Kidney (tissue), 14 donors: ENCODE data around the gene MRPL11. TPM values are rescaled to one million over a fixed set of nuclear protein-coding genes. Genes with fewer than 3 reads are reported as not detected.

ENCODE experiments used
- DNase-seq, 5 donors: peaks; one replicate each; pipeline ENCODE4 v3.0.0-alpha.2; 2013 to 2020
- FAIRE-seq: peaks from 2 replicates; lab custom pipeline; 2012; peaks lifted over from hg19 to GRCh38; lab: Jason Lieb, UNC
- H3K27ac ChIP-seq, 2 donors: one replicate each; pipeline ENCODE4 v1.7.0; 2013; ENCODE audit warnings: low read depth in 2 of 2, low read length in 2 of 2, inconsistent platforms in 1 of 2
- H3K27me3 ChIP-seq: one replicate; pipeline ENCODE4 v1.7.1; 2013; ENCODE audit warnings: low read length, inconsistent platforms; ENCODE audit not compliant: control insufficient read depth, insufficient read depth
- H3K36me3 ChIP-seq, 3 donors: one replicate each; pipeline versions ENCODE4 v1.7.0 to v1.7.1; 2013; ENCODE audit warnings: low read length in 3 of 3, control low read depth in 1 of 3, inconsistent platforms in 1 of 3; ENCODE audit not compliant: insufficient read depth in 3 of 3, control insufficient read depth in 2 of 3
- H3K4me1 ChIP-seq, 3 donors: one replicate each; pipeline versions ENCODE4 v1.7.0 to v1.7.1; 2013; ENCODE audit warnings: low read length in 3 of 3, inconsistent platforms in 1 of 3, low read depth in 1 of 3; ENCODE audit not compliant: control insufficient read depth in 2 of 3, insufficient read depth in 2 of 3
- H3K4me3 ChIP-seq, 3 donors: one replicate each; pipeline versions ENCODE4 v1.7.0 to v1.8.1; 2013; ENCODE audit warnings: low read length in 3 of 3, control low read depth in 1 of 3, inconsistent platforms in 1 of 3
- H3K9ac ChIP-seq, 3 donors: one replicate each; pipeline versions ENCODE4 v1.7.0 to v1.7.1; 2013; ENCODE audit warnings: low read length in 3 of 3, control low read depth in 1 of 3, inconsistent platforms in 1 of 3
- H3K9me3 ChIP-seq, 3 donors: one replicate each; pipeline versions ENCODE4 v1.7.0 to v1.7.1; 2013; ENCODE audit warnings: low read length in 3 of 3, control low read depth in 1 of 3, inconsistent platforms in 1 of 3; ENCODE audit not compliant: control insufficient read depth in 2 of 3, insufficient read depth in 1 of 3
- intact Hi-C: fragments of 100-400 bp; cut with DNase I; formaldehyde crosslinking; loops from one replicate; pipeline ENCODE4 v1.11.1; 2022
- polyA plus RNA-seq: library from polyadenylated mRNA; stranded (reverse); fragments of 350-450 nt; fragmentation: Illumina TruSeq; extraction: RNeasy Lipid Tissue Mini Kit (QIAGEN cat#74804); gene quantifications from one replicate; pipeline ENCODE4 v1.2.3, GENCODE V29; 2014; ENCODE audit warnings: low read depth, low replicate concordance; ENCODE audit not compliant: insufficient read depth
- total RNA-seq: library from RNA; stranded (reverse); fragmentation: NEBNext Ultra II Directional; extraction: Animal tissue kit (Norgen Biotek cat#: 25700); gene quantifications from one replicate; pipeline ENCODE4 v1.2.1, GENCODE V29; 2021
- TF ChIP-seq, protein P1 (sequence below): IDR thresholded peaks from 3 replicates; pipeline ENCODE4 v1.5.1; 2012; ENCODE audit warnings: mild to moderate bottlenecking, moderate library complexity, borderline replicate concordance; ENCODE audit not compliant: insufficient read depth; ENCODE audit errors: extremely low read depth
- donor health status: control.
- donor health status: control.
- donor health status: control.
- donor health status: control.
- donor health status: control.
- donor health status: DM: yes; HTN: yes; CAD: no.
- donor health status: Normal renal cell carcinoma (clear cell type).

Gene MRPL11
- total and polyA plus RNA-seq, 2 donors from 2014 or later: 34.1 to 97.3 TPM

DNA sequence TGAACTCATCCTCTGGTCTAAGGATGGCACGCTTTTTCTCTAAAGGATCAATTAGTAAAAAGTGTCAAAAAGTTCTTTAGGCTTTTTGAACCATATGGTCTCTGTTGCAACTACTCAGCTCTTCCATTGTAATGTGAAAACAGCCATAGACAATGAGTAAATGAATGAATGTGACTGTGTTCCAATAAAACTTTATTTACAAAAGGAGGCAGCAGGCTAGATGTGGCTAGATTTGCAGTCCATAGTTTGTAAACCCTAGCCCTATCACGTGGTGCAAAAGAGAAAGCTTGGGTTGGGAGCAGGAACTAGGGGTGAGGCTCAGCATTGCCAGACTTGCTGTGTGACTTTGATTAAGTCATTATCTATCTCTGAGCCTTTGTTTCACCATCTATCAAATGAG is 23.2 kb downstream of the MRPL11 start:
- Histone ChIP-seq H3K4me1 (peaks cover 0 to 2% (median 0%) of the 10 kb centered on the region in 3 donors), H3K27me3 (peaks cover 5% of the 10 kb centered on the region), H3K9ac (no peak overlapping the region), H3K4me3 (no peak overlapping the region), H3K9me3 (no peaks in the 10 kb centered on the region), H3K27ac (no peak overlapping the region), H3K36me3 (no peaks in the 10 kb centered on the region)
- intact Hi-C loops: no loop called here
- TF ChIP-seq, protein P1, sequence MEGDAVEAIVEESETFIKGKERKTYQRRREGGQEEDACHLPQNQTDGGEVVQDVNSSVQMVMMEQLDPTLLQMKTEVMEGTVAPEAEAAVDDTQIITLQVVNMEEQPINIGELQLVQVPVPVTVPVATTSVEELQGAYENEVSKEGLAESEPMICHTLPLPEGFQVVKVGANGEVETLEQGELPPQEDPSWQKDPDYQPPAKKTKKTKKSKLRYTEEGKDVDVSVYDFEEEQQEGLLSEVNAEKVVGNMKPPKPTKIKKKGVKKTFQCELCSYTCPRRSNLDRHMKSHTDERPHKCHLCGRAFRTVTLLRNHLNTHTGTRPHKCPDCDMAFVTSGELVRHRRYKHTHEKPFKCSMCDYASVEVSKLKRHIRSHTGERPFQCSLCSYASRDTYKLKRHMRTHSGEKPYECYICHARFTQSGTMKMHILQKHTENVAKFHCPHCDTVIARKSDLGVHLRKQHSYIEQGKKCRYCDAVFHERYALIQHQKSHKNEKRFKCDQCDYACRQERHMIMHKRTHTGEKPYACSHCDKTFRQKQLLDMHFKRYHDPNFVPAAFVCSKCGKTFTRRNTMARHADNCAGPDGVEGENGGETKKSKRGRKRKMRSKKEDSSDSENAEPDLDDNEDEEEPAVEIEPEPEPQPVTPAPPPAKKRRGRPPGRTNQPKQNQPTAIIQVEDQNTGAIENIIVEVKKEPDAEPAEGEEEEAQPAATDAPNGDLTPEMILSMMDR: no peak
- no peak for FAIRE-seq
- no peak for DNase-seq

DNA sequence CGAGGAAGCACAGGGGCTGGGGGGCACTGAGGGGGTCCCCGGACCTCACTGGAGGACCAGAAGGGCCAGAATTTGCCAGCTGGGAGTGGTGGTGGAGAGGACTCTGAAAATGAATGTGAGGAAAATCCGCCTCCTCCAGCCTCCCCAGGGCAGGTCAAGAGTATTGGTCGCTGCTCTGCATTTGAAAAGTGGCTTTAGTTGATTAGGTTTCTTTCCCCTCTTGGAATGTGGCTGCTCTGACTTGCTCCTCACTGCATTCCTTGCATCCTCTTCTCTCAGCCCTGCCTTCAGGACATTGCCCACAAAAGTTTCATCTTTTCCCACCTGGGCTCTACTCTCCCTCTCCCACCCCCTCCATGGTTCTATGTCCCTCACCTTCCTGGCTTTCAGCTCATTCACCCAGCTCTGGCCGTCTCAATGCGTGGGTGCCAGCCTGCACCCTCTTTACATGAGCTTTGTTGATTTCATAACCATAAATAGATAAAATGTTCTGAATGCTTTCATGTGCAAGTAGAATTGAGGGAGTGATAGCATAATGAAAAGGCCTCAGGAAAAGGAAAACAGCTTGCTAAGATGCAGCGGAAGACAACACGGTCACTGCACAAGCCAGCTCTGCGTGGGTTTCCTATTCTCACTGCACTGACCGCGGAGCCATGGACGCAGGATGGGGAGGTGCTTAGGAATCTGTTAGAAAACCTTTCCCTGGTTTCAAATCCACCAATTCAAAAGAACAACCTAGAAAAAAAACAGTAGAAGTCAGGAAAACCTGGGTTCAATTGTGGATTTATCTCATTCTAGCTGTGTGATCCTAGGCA is 24.3 kb downstream of the MRPL11 start:
- TF ChIP-seq, protein P1: no peak
- H3K4me1 ChIP-seq: peaks cover 0 to 2% (median 0%) of the 10 kb centered on the region in 3 donors
- no peak overlapping the region for H3K4me3 ChIP-seq
- intact Hi-C loops: no loop called here
- FAIRE-seq (no peak), DNase-seq (no peak)
- no peaks in the 10 kb centered on the region for H3K9me3 ChIP-seq
- no peak overlapping the region for H3K27ac ChIP-seq
- peaks cover under 1% of the 10 kb centered on the region for H3K27me3 ChIP-seq
- no peak overlapping the region for H3K9ac ChIP-seq
- H3K36me3 ChIP-seq: no peaks in the 10 kb centered on the region

DNA sequence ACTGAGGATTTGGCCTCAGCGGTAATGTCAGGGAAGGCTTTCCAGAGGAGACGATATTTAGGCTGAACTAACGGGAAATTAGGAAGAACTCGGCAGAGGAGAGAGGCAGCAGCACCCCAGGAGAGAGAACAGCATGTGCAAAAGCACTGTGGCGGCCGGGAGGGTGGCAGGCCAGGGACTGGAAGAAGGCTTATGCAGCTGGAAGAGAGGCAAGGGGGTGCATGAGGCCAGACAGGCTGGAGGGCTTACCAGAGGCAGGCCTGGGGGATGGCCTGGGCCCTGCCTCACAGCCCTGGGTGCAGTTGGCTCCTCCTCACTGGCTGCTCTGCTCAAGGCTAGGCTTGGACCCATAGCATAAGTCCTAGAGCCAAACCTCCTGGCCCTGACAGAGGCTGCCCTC is 25.5 kb downstream of the MRPL11 start:
- TF ChIP-seq, protein P1: no peak
- H3K27ac ChIP-seq: no peak overlapping the region
- H3K4me1 ChIP-seq: peaks cover 0 to 2% (median 0%) of the 10 kb centered on the region in 3 donors
- DNase-seq: no peak
- no peaks in the 10 kb centered on the region for H3K36me3 ChIP-seq
- no peaks in the 10 kb centered on the region for H3K27me3 ChIP-seq
- intact Hi-C loops: no loop called here
- no peak overlapping the region for H3K9ac ChIP-seq
- H3K4me3 ChIP-seq: no peak overlapping the region
- no peaks in the 10 kb centered on the region for H3K9me3 ChIP-seq
- FAIRE-seq: no peak
